Measurements from ENCODE around the gene RDM1. TPM values are rescaled to one million over a fixed set of nuclear protein-coding genes. Genes with fewer than 3 reads are reported as not detected.

RDM1 gene
- total RNA-seq, 4 donors from 2014 or later = not detected

GRCh38 chr17:35870906-35871819 is 59.4 kb downstream of the RDM1 start:
- Histone ChIP-seq H3K27ac (no peak overlapping the region), H3K36me3 (no peaks in the 10 kb centered on the region), H3K27me3 (no peaks in the 10 kb centered on the region), H3K9me3 (no peaks in the 10 kb centered on the region), H3K4me3 (no peak overlapping the region), H3K4me1 (no peaks in the 10 kb centered on the region)
- DNase-seq (ENCODE audit: low spot score in 2 of 2) = no peak
- WGBS = 70% methylated on average over 8 of the region's 8 CpGs
- no peak for TF ChIP-seq POLR2A (IDR thresholded peaks at IDR 0.05)
- TF ChIP-seq EP300 (IDR thresholded peaks at IDR 0.05) = no peak
- no peak for TF ChIP-seq POLR2AphosphoS5 (IDR thresholded peaks at IDR 0.05)
- no peak for TF ChIP-seq CTCF (IDR thresholded peaks at IDR 0.05)

- no peak within 1 kb of the TSS for H3K27ac ChIP-seq
- no peaks in the 10 kb centered on the region for H3K4me1 ChIP-seq
- H3K4me3 ChIP-seq = no peak within 1 kb of the TSS
- no peaks in the 10 kb centered on the region for H3K9me3 ChIP-seq
- H3K27me3 ChIP-seq = no peaks in the 10 kb centered on the region
- no peak for TF ChIP-seq POLR2AphosphoS5 (IDR thresholded peaks at IDR 0.05)
- WGBS = 81% methylated on average over 3 of the region's 3 CpGs
- H3K36me3 ChIP-seq = no peaks in the 10 kb centered on the region
- DNase-seq (ENCODE audit: low spot score in 2 of 2) = no peak
Measured at GRCh38 chr17:35868737-35869136, 61.8 kb downstream of the RDM1 start, which contains the start of gene HEATR9. HEATR9 (minus strand) TSS chr17:35868891; CDS start chr17:35868742, 149 bp downstream.

Other genes starting within 250 kb of the RDM1 start
- 1 to 10 TPM in 3 of 4 donors, under 1 TPM in 1; 0.94 to 2.5 (median 1.9) TPM for gene RASL10B, start 199.1 kb downstream of the RDM1 start, total RNA-seq
- under 1 TPM in 2 of 4 donors, not detected in 2; 0.24 to 0.49 TPM for gene GAS2L2, start 177.5 kb downstream of the RDM1 start, total RNA-seq
- not detected for gene C17orf50, start 169.9 kb downstream of the RDM1 start, total RNA-seq
- gene MMP28, start 135.1 kb downstream of the RDM1 start, total RNA-seq = 100 to 1,000 TPM in 2 of 4 donors, 10 to 100 TPM in 2; 76.4 to 109 (median 91.0) TPM
- gene TAF15, start 121.3 kb downstream of the RDM1 start, total RNA-seq = 100 to 1,000 TPM in 1 of 4 donors, 10 to 100 TPM in 3; 52.0 to 149 (median 58.8) TPM
- gene HEATR9, start 61.9 kb downstream of the RDM1 start, total RNA-seq = not detected
- 1 to 10 TPM in 2 of 4 donors, under 1 TPM in 1, not detected in 1; 0.79 to 2.3 (median 1.4) TPM for gene CCL5, start 50.4 kb downstream of the RDM1 start, total RNA-seq
- not detected for gene LYZL6, start 12.9 kb upstream of the RDM1 start, total RNA-seq
- not detected for gene CCL16, start 50.7 kb upstream of the RDM1 start, total RNA-seq
- 10 to 100 TPM in 3 of 4 donors, 1 to 10 TPM in 1; 5.7 to 22.9 (median 17.3) TPM for gene CCL14, start 56.0 kb upstream of the RDM1 start, total RNA-seq
- gene CCL15, start 70.8 kb upstream of the RDM1 start, total RNA-seq = not detected
- 10 to 100 TPM in 1 of 4 donors, not detected in 3; 11.5 TPM for gene CCL23, start 87.2 kb upstream of the RDM1 start, total RNA-seq
- gene CCL18, start 133.5 kb upstream of the RDM1 start, total RNA-seq = 1 to 10 TPM in 1 of 4 donors, not detected in 3; 1.5 TPM
- gene CCL3, start 159.4 kb upstream of the RDM1 start, total RNA-seq = under 1 TPM in 1 of 4 donors, not detected in 3; 0.79 TPM
- under 1 TPM in 1 of 4 donors, not detected in 3; 0.97 TPM for gene CCL4, start 173.1 kb upstream of the RDM1 start, total RNA-seq
- 10 to 100 TPM in 2 of 4 donors, 1 to 10 TPM in 2; 6.1 to 28.3 (median 12.8) TPM for gene TBC1D3B, start 245.9 kb upstream of the RDM1 start, total RNA-seq

All from suprapubic skin (tissue), 4 donors.